AG04450 (cell line): Measurements from ENCODE around the gene ROCK2. TPM values are rescaled to one million over a fixed set of nuclear protein-coding genes. Genes with fewer than 3 reads are reported as not detected.

Experiments used
- CTCF ChIA-PET: fragments of 300-600, 350-600 bp; formaldehyde crosslinking; extraction: SDS; loops from one replicate; lab custom pipeline; 2022; ENCODE audit warnings: antibody characterized with exemption, inconsistent platforms; lab: Charles Lee
- POLR2A ChIA-PET: fragments of 350-600 bp; formaldehyde crosslinking; extraction: SDS; loops from one replicate; lab custom pipeline; 2021; ENCODE audit warnings: antibody characterized with exemption, inconsistent platforms; lab: Yijun Ruan, JAX
- DNase-seq: peaks from one replicate; pipeline ENCODE4 v3.0.0-alpha.2; 2011; ENCODE audit warnings: low read depth, low spot score
- H3K27ac ChIP-seq: one replicate; pipeline ENCODE4 v1.5.1; 2012; ENCODE audit warnings: low read depth, low read length, control low read depth
- H3K27me3 ChIP-seq: one replicate; pipeline ENCODE4 v1.6.0; 2012; ENCODE audit warnings: low read length; ENCODE audit not compliant: control insufficient read depth, insufficient read depth
- H3K4me3 ChIP-seq: 2 replicates; pipeline ENCODE4 v1.5.1; 2011; ENCODE audit warnings: mild to moderate bottlenecking, low read depth, low read length, control low read depth
- H3K9me3 ChIP-seq: 2 replicates; pipeline ENCODE4 v1.5.1; 2012; ENCODE audit warnings: low read length; ENCODE audit not compliant: control insufficient read depth, insufficient read depth
- polyA plus RNA-seq: library from polyadenylated mRNA; depleted of rRNA; stranded (reverse); fragments of >200 nt; gene quantifications from 2 replicates; pipeline ENCODE4 v1.2.3, GENCODE V29; 2011
- TF ChIP-seq, protein P1 (sequence below): IDR thresholded peaks from 2 replicates; pipeline ENCODE4 v1.5.1; 2011; ENCODE audit warnings: low read depth, low read length, control low read depth, inconsistent platforms

The ROCK2 gene
- polyA plus RNA-seq, 1 experiment = 28.2 TPM

DNA sequence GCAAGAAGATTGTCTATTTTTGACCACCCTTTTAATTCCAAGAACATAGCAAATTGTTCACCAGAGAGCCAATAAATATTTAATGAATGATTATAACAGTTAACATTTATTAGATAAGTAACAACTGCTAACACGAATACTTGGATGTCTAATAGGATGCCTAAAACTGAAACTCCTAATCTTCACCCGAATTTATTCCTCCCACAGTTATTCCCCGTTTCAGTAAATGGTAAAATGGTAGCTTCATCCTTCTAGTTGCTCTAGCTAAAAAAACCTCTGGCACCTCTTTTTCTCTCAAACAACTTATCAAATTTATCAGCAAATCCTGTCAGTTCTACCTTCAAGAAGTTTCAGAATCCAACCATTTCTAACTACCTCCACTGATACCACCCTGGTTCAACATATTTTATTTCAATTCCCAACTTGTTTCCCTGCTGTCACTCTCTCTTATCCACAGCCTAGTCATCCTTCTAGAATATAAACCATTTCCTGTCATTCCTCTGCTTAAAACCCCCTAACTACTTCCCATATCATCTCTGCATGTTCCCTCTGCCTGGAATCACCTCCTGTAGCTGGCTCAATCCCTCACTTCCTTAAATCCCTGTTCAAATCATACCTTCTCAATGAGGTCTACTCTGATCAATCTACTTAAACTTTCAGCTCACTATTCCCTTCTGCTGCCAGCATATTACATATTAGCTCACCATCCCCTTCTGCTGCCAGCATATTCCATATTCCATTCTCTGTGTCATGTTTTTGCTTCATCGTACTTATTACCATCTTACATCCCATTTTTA lies 93.8 kb downstream of the ROCK2 start:
- ChIA-PET CTCF (interaction anchor here (1.0 to 1.1 kb wide), 2 partner anchors 11 to 228 kb away, joined by 3 to 4 read pairs; no protein-coding TSS in a partner anchor), POLR2A (no interaction called here)
- Histone ChIP-seq H3K4me3 (no peak overlapping the region), H3K27ac (no peak overlapping the region), H3K9me3 (no peaks in the 10 kb centered on the region), H3K27me3 (no peaks in the 10 kb centered on the region)
- TF ChIP-seq, protein P1, sequence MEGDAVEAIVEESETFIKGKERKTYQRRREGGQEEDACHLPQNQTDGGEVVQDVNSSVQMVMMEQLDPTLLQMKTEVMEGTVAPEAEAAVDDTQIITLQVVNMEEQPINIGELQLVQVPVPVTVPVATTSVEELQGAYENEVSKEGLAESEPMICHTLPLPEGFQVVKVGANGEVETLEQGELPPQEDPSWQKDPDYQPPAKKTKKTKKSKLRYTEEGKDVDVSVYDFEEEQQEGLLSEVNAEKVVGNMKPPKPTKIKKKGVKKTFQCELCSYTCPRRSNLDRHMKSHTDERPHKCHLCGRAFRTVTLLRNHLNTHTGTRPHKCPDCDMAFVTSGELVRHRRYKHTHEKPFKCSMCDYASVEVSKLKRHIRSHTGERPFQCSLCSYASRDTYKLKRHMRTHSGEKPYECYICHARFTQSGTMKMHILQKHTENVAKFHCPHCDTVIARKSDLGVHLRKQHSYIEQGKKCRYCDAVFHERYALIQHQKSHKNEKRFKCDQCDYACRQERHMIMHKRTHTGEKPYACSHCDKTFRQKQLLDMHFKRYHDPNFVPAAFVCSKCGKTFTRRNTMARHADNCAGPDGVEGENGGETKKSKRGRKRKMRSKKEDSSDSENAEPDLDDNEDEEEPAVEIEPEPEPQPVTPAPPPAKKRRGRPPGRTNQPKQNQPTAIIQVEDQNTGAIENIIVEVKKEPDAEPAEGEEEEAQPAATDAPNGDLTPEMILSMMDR = no peak
- no peak for DNase-seq

DNA sequence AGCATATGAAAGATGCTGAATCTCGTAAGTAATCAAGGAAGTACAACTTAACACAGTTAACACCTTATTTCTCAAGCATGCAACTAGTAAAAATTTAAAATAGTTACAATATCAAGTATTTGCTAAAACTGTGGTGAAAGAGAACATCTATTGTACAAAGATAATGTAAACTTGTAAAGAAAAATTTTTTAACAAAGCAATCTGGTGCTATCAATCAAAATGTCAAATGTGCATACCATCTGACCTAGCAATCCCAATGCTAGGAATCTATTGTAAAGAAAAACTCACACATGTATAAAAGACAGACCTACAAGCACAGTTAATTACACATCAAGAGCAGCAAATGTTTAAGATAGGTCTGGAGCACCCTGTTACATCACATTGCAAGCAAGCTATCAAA lies 99.1 kb downstream of the ROCK2 start:
- Histone ChIP-seq H3K9me3 (no peaks in the 10 kb centered on the region), H3K27ac (no peak overlapping the region), H3K4me3 (no peak overlapping the region), H3K27me3 (no peaks in the 10 kb centered on the region)
- POLR2A ChIA-PET = no interaction called here
- no peak for DNase-seq
- TF ChIP-seq, protein P1 = no peak
- CTCF ChIA-PET = no interaction called here

DNA sequence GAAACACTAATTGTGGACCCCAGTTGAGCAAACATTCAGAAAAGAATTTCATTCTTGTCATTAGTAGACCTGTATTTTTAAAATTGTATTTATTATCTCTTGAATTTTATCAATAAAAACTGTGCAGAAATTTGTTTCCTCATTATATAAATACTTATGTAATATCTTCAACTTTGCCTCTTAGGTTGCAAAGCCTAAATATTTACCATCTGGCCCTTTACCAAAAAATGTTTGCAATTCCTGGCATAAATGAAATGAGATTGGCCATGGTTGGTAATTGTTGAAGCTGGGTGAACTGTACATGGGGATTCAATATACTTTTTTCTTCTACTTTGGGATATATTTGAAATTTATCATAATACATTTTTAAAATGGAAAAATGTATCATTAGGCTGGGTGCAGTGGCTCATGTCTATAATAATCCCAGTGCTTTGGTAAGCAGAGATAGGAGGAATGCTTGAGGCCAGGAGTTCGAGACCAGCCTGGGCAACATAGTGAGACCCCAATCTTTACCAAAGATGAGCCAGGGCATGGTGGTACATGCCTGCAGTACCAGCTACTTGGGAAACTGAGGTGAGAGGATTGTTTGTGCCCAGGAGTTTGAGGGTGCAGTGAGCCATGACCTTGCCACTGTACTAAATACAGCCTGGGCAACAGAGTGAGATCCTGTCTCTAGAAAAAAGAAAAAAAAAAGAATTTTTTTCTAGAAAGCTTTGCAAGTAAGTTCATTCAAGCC lies 100.2 kb downstream of the ROCK2 start:
- ChIA-PET CTCF (no interaction called here), POLR2A (no interaction called here)
- H3K9me3 ChIP-seq = no peaks in the 10 kb centered on the region
- H3K4me3 ChIP-seq = no peak overlapping the region
- TF ChIP-seq, protein P1 = no peak
- H3K27me3 ChIP-seq = no peaks in the 10 kb centered on the region
- no peak overlapping the region for H3K27ac ChIP-seq
- DNase-seq = no peak

DNA sequence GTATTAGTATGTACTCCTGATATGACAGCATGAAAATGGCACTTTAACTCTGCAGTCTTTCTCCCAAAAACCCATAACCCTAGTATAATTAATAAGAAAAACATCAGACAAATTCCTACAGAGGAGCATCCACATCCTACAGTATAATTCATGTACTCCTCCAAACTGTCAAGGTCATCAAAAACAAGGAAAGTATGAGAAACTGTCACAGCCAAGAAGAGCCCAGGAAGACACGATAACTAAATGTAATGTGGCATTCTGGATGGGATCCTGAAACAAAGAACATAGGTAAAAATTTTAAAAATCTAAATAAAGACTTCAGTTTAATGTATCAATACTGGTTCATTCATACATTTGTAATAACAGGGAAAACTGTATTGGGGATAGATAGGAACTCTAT lies 100.9 kb downstream of the ROCK2 start:
- POLR2A ChIA-PET = no interaction called here
- CTCF ChIA-PET = no interaction called here
- no peak overlapping the region for H3K4me3 ChIP-seq
- no peaks in the 10 kb centered on the region for H3K9me3 ChIP-seq
- TF ChIP-seq, protein P1 = no peak
- DNase-seq = no peak
- H3K27ac ChIP-seq = no peak overlapping the region
- H3K27me3 ChIP-seq = no peaks in the 10 kb centered on the region
